Epithelial cell of alveolus of lung (primary cell): ENCODE results near the gene ZNF230. TPM values are rescaled to one million over a fixed set of nuclear protein-coding genes. Genes with fewer than 3 reads are reported as not detected.

Experiments
- total RNA-seq: library from RNA; depleted of rRNA; stranded (reverse); fragments of >200 nt; gene quantifications from 2 replicates; pipeline ENCODE4 v1.2.1, GENCODE V29; 2015

The ZNF230 gene
- total RNA-seq: 2.2 and 3.7 TPM in 2 replicates

DNA sequence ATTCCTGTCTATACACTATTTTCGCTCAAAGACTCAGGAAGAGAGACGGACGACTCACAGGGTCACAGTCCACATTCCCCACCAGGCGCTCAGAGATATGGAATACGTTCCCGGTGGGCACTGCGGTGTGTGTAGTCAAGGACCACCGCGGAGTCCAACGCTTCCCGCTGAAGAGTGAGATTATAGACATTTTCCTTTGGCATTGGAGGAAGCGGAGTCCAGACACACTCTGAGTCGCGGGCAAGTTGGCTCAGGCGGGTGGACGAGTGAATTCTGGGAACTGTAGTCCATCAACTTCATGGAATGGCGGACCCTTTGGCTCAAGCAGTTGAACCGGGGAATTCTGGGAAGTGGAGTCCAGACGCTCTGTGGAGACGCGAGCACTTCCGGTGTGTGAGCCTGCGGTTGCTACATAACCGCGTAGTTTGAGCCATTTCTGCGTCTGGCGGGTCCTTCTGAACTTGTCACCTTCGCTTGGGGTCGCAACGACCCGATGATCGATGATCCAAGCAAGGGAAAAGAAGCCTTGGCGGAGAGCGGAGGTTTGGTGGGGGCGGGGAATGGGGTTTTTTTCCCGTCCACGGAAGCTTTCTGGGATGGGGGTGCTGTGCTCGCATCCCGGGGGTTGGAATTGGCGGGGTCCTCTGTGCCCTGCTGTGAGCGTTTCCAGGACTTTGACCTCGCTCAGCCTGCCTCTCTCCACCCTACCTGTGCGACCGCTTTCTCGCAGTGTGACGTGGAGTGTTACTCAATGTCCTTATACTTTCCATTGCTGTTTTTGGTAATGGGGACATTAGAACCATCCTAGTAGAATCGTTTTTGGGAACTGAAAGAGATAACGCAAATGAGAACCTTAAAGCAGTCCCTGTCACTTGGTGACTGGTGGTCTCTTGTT, at the start of gene ZNF230:
TSS of gene ZNF230 (plus strand) at position 392 of the 895 bp plus-strand sequence. CDS start 4,122 bp downstream, outside the sequence.

DNA sequence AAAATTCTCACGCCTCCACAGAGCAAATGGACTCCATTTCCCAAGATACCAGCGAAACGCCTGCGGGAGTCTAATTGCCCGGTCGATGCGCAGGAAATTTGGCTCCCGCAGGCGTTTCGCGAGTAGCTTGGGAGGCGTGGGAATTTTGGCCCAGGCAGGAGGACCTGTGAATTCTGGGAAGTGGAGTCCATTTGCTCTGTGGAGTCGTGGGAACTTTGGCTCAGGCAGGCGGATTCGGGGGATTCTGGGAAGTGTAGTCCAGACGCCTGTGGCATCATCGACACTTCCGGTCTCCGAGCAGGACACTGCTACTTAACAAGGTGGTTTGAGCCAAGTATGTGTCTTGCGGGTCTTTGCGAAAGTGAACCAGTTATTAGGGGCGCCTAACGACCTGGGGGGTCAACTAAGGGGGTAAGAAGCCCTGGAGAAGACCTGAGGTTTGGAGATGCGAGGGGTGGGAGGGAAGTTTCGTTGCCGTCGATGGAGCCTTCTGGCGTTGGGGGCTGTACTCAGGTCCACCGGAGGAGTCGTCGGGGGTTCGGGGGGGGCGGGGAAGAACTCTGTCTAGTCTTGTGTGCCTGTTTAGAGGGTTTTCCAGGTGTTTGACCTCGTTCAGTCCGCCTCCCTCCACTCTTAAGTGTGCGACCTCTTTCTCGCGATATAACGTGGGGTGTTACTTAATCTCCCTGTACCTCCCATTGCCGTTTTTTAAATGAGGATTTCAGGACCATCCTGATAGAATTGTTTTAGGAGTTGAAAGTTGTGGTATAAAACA, 18.7 kb upstream of the ZNF230 start, which contains the start of gene ZNF155:
TSS of gene ZNF155 (plus strand) at position 277 of the 775 bp plus-strand sequence. CDS start 4,356 bp downstream, outside the sequence.

DNA sequence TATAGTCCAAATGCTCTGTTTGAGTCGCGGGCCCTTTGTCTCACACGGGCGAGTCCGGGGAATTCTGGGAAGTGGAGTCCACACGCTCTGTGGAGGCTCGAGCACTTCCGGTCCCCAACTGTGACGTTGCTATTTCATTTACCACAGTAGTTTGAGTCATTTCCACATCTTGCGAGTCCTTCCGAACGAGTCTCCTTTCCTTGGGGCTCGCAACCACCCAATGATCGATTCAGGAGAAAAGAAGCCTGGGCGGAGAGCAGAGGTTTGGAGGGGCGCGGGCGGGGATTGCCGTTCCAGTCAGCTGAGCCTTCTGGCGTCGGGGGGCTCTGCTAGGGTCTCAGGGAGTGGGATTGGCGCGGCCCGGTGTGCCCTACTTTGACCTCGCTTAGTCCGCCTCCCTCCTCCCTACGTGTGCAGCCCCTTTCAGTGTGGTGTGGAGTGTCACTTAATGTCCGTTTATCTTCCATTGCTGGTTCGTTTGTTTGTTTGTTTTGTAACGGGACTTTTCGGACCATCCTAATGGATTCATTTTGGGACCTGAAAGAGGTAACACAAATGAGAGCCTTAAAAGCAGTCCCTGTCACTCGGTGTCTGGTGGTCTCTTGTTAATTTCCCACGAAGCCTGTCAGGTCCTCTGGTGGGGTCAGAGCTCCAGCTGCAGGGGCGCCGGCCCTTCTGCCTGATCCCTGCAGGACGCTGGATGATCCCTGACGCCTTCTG, 22.6 kb downstream of the ZNF230 start, which contains the start of gene ZNF222:
TSS of gene ZNF222 (plus strand) at position 163 of the 720 bp plus-strand sequence. CDS start at position 221, 58 bp downstream.

DNA sequence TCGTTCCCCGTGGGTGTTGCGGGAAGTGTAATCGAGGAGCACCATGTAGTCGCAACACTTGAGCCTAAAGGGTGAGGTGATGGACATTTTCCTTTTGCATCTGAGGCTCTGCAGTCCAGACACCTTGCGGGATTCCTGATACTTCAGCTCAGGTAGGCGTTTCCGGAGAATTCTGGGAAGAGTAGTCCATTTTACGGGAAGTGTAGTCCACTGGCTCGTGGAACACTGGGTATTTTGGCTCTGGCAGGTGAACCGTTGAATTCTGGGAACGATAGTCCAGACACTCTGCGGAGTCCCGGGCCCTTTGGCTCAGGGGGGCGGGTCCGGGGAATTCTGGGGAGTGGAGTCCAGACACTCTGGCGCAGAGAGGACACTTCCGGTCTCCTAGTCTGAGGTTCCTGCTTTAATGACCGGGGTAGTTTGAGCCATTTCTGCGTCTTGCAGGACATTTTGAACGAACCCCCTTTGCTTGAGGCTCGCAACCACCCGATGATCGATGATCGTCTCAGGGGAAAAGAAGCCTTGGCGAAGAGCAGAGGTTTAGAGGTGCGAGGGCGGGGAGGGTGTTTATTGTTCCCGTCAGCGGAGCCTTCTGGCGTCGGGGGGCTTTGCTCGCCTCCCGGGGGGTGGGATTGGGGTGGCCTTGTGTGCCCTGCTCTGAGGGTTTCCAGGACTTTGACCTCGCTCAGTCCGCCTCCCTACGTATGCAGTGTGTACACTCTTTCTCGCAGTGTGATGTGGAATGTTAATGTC, 49.1 kb downstream of the ZNF230 start, which contains the start of gene ZNF223:
TSS of gene ZNF223 (plus strand) at position 387 of the 753 bp plus-strand sequence. CDS start 3,141 bp downstream, outside the sequence.

Other genes starting within 250 kb of the ZNF230 start
- 6.9 and 16.0 TPM in 2 replicates for gene SMG9, start 248.0 kb upstream of the ZNF230 start, total RNA-seq
- 5.4 TPM in 1 of 2 replicates, not detected in the other for gene KCNN4, start 222.0 kb upstream of the ZNF230 start, total RNA-seq
- gene LYPD5, start 200.5 kb upstream of the ZNF230 start, total RNA-seq: 1.3 TPM in 1 of 2 replicates, not detected in the other
- gene ZNF283, start 175.6 kb upstream of the ZNF230 start, total RNA-seq: 2.7 and 7.1 TPM in 2 replicates
- gene ZNF404, start 119.0 kb upstream of the ZNF230 start, total RNA-seq: 1.9 and 11.3 TPM in 2 replicates
- gene ZNF45, start 67.7 kb upstream of the ZNF230 start, total RNA-seq: 7.2 and 22.8 TPM in 2 replicates
- 2.6 and 15.8 TPM in 2 replicates for gene ZNF221, start 51.7 kb upstream of the ZNF230 start, total RNA-seq
- gene ZNF155, start 18.8 kb upstream of the ZNF230 start, total RNA-seq: 2.6 and 10.3 TPM in 2 replicates
- 3.5 and 5.4 TPM in 2 replicates for gene ZNF222, start 22.4 kb downstream of the ZNF230 start, total RNA-seq
- gene ZNF223, start 49.1 kb downstream of the ZNF230 start, total RNA-seq: 4.1 and 4.8 TPM in 2 replicates
- 2.1 and 7.8 TPM in 2 replicates for gene ZNF284, start 69.2 kb downstream of the ZNF230 start, total RNA-seq
- gene ZNF224, start 91.4 kb downstream of the ZNF230 start, total RNA-seq: 8.9 and 12.3 TPM in 2 replicates
- 1.6 and 4.6 TPM in 2 replicates for gene ZNF225, start 110.4 kb downstream of the ZNF230 start, total RNA-seq
- 3.4 and 5.0 TPM in 2 replicates for gene ZNF234, start 138.6 kb downstream of the ZNF230 start, total RNA-seq
- 11.5 and 73.9 TPM in 2 replicates for gene ZNF226, start 162.1 kb downstream of the ZNF230 start, total RNA-seq
- gene ZNF227, start 209.6 kb downstream of the ZNF230 start, total RNA-seq: 7.9 and 13.9 TPM in 2 replicates